ENCODE measurements around the gene LRCH2.

Gene LRCH2

DNA sequence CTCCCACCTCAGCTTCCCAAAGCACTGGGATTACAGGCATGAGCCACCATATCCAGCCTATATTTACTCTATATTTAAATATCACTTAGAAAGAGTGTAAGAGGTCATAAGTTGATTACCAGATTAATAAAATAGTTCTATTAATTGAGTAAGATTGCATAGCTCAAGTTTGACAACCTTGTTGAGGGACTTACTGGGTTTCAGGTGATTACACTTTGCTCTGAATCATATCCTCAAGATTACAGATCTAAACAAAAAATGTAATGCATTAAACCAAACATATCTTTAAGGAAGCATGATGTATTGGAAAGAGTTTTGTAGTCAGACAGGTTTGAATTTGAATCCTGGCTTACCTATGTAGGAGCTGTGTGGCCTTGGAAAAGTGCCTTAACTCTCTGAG, 168.6 kb downstream of the LRCH2 start:
- DNase-seq, result no peak
